Effector memory CD4-positive, alpha-beta T cell (primary cell): Measurements from ENCODE around the gene SWT1.

Experiments used
- DNase-seq, 3 donors: peaks; one replicate each; pipeline ENCODE4 v3.0.0-alpha.2; 2020
- H3K27ac ChIP-seq: 2 replicates; pipeline ENCODE4 v1.7.0; 2013; ENCODE audit warnings: mild to moderate bottlenecking, low read length, moderate library complexity; ENCODE audit not compliant: insufficient read depth, poor library complexity, severe bottlenecking
- H3K27me3 ChIP-seq: replicated peaks from 2 replicates; pipeline ENCODE4 v1.7.0; 2013; ENCODE audit warnings: mild to moderate bottlenecking, low read length; ENCODE audit not compliant: insufficient read depth, control insufficient read depth, poor library complexity, severe bottlenecking
- H3K36me3 ChIP-seq: 2 replicates; pipeline ENCODE4 v1.7.0; 2013; ENCODE audit warnings: mild to moderate bottlenecking, low read length, moderate library complexity; ENCODE audit not compliant: control insufficient read depth, insufficient read depth
- H3K4me1 ChIP-seq: 2 replicates; pipeline ENCODE4 v1.7.0; 2013; ENCODE audit warnings: low read length, mild to moderate bottlenecking; ENCODE audit not compliant: control insufficient read depth, insufficient read depth, poor library complexity, severe bottlenecking
- H3K4me3 ChIP-seq: 2 replicates; pipeline ENCODE4 v1.7.0; 2013; ENCODE audit warnings: low read length, low read depth, mild to moderate bottlenecking; ENCODE audit not compliant: insufficient read depth, poor library complexity, severe bottlenecking
- H3K9me3 ChIP-seq: 2 replicates; pipeline ENCODE4 v1.7.0; 2013; ENCODE audit warnings: mild to moderate bottlenecking, low read length, moderate library complexity; ENCODE audit not compliant: control insufficient read depth

Gene SWT1

GRCh38 chr1:185257950-185258208 lies 100.9 kb downstream of the SWT1 start:
- Histone ChIP-seq H3K27ac (no peak overlapping the region), H3K36me3 (no peaks in the 10 kb centered on the region), H3K9me3 (no peaks in the 10 kb centered on the region), H3K27me3 (no peaks in the 10 kb centered on the region), H3K4me1 (no peaks in the 10 kb centered on the region), H3K4me3 (no peak overlapping the region)
- DNase-seq, result no peak

DNA sequence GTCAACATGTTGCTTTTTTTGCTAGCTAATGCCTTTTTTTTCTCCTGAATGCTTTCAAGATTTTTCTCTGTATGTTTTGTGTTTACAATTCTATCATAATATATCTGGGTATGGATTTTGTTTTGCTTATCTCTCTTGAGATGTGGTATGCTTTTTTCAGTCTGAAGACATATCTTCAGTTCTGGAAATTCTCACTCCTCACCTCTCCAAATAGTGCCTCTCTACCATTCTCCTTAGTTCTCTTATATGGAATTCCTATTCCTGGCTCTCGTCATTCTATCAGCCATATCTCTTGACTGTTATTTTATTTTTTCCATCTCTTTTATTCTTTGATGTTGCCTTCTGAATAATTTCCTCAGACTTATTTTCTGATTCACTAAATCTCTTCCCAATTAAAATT lies 101.7 kb downstream of the SWT1 start:
- Histone ChIP-seq H3K27ac (no peak overlapping the region), H3K27me3 (no peaks in the 10 kb centered on the region), H3K36me3 (no peaks in the 10 kb centered on the region), H3K9me3 (no peaks in the 10 kb centered on the region), H3K4me1 (no peaks in the 10 kb centered on the region), H3K4me3 (no peak overlapping the region)
- no peak for DNase-seq

GRCh38 chr1:185260611-185261010 lies 103.6 kb downstream of the SWT1 start:
- Histone ChIP-seq H3K4me1 (no peaks in the 10 kb centered on the region), H3K9me3 (no peaks in the 10 kb centered on the region), H3K27ac (no peak overlapping the region), H3K27me3 (no peaks in the 10 kb centered on the region), H3K36me3 (no peaks in the 10 kb centered on the region), H3K4me3 (no peak overlapping the region)
- no peak for DNase-seq

DNA sequence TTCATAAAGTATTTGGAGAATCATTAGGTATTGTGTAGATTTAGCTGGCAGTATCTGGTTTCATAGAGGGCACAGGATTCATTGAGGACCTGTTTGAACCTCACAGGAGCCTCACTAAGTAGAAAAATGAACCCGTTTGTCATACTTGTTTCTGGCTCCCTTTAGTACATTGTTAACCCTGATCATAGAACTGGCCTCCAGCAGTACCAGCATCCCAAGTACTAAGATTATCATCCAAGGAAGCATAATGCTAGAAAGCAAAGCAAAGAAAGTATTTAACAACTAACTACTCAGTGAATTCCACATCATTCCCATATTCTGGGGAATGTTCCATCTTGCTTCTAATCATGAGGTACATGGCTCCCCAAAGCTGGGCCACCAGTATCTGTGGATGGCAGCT lies 105.2 kb downstream of the SWT1 start:
- H3K27ac ChIP-seq, result no peak overlapping the region
- H3K4me1 ChIP-seq, result no peaks in the 10 kb centered on the region
- H3K9me3 ChIP-seq, result no peaks in the 10 kb centered on the region
- no peak overlapping the region for H3K4me3 ChIP-seq
- H3K36me3 ChIP-seq, result no peaks in the 10 kb centered on the region
- DNase-seq, result no peak
- H3K27me3 ChIP-seq, result no peaks in the 10 kb centered on the region

DNA sequence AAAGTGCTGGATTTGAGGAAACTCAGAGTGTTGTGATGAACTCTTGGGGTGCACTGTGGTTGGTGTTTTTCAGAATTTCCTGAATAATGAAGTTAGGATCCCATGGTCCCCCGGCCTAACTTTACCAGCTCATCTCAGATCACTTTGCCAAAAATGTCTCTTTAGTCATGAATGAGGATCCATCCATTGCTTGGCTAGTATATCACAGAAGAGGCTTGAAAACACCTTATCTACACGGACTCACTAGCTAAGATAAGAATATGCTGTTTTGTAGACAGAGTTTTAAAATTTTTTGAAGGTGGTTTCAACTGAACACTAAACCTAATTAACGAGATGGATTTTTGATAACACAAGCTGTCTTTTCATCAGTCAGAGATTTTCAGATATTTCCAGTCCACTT lies 106.3 kb downstream of the SWT1 start:
- Histone ChIP-seq H3K4me3 (no peak overlapping the region), H3K27me3 (no peaks in the 10 kb centered on the region), H3K27ac (no peak overlapping the region), H3K4me1 (no peaks in the 10 kb centered on the region), H3K36me3 (no peaks in the 10 kb centered on the region), H3K9me3 (no peaks in the 10 kb centered on the region)
- no peak for DNase-seq

GRCh38 chr1:185263780-185264179 lies 106.8 kb downstream of the SWT1 start:
- H3K27me3 ChIP-seq, result no peaks in the 10 kb centered on the region
- no peaks in the 10 kb centered on the region for H3K4me1 ChIP-seq
- H3K4me3 ChIP-seq, result no peak overlapping the region
- H3K27ac ChIP-seq, result no peak overlapping the region
- no peak for DNase-seq
- H3K36me3 ChIP-seq, result no peaks in the 10 kb centered on the region
- H3K9me3 ChIP-seq, result no peaks in the 10 kb centered on the region

DNA sequence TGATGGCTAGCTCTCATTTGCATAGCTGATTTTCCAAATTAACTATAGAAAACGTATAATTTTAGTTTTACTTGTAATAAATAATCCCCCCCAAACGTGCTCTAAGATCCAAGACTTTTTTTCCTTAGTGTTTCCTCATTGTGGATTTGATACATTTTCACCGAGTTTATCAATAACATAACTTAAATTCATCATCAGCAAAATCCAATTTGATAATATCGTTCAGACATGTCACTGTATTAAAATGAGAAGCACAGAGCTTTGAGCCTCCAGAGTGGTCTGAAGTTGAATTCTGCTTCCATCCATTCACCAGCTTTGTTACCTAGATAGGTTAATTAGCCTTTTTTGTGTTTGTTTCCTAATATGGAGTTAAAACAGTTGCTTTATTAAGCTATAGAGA lies 108.3 kb downstream of the SWT1 start:
- no peak for DNase-seq
- Histone ChIP-seq H3K9me3 (no peaks in the 10 kb centered on the region), H3K4me3 (no peak overlapping the region), H3K4me1 (no peaks in the 10 kb centered on the region), H3K36me3 (no peaks in the 10 kb centered on the region), H3K27me3 (no peaks in the 10 kb centered on the region), H3K27ac (no peak overlapping the region)

- H3K4me3 ChIP-seq, result no peak overlapping the region
- H3K27ac ChIP-seq, result no peak overlapping the region
- H3K27me3 ChIP-seq, result no peaks in the 10 kb centered on the region
- H3K9me3 ChIP-seq, result no peaks in the 10 kb centered on the region
- no peaks in the 10 kb centered on the region for H3K4me1 ChIP-seq
- no peaks in the 10 kb centered on the region for H3K36me3 ChIP-seq
- no peak for DNase-seq
These were observed 110.3 kb downstream of the SWT1 start for GRCh38 chr1:185267301-185267700.

DNA sequence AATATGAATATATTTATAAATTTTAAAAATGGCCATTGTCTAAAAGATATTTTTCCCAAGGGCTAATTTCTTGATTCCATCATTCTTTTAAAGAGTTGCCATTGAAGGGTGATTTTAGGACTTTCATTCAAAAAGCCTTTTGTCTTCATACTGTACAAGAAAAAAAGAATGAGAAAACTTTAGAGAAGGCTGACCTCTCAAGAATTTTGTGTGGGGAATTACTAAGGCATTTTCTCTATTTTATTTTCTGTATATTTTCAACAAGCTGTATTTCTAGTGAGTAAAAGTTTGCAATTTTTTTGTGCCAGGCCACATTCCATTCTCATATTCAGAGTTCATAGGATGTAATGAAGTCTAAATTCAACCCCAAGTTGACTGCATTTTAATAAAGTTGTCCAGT lies 110.7 kb downstream of the SWT1 start:
- Histone ChIP-seq H3K9me3 (no peaks in the 10 kb centered on the region), H3K27me3 (no peaks in the 10 kb centered on the region), H3K4me3 (no peak overlapping the region), H3K27ac (no peak overlapping the region), H3K4me1 (no peaks in the 10 kb centered on the region), H3K36me3 (no peaks in the 10 kb centered on the region)
- DNase-seq, result no peak

GRCh38 chr1:185268352-185268751 lies 111.4 kb downstream of the SWT1 start:
- no peaks in the 10 kb centered on the region for H3K4me1 ChIP-seq
- no peaks in the 10 kb centered on the region for H3K9me3 ChIP-seq
- no peak for DNase-seq
- no peaks in the 10 kb centered on the region for H3K36me3 ChIP-seq
- H3K4me3 ChIP-seq, result no peak overlapping the region
- no peaks in the 10 kb centered on the region for H3K27me3 ChIP-seq
- H3K27ac ChIP-seq, result no peak overlapping the region

GRCh38 chr1:185271921-185272320 lies 115.0 kb downstream of the SWT1 start:
- H3K27ac ChIP-seq, result no peak overlapping the region
- no peaks in the 10 kb centered on the region for H3K4me1 ChIP-seq
- no peaks in the 10 kb centered on the region for H3K9me3 ChIP-seq
- H3K36me3 ChIP-seq, result no peaks in the 10 kb centered on the region
- H3K27me3 ChIP-seq, result no peaks in the 10 kb centered on the region
- no peak for DNase-seq
- no peak overlapping the region for H3K4me3 ChIP-seq
